Gastroesophageal sphincter (tissue), 3 donors: Measurements from ENCODE around the gene C8G.

Experiments used
- CTCF ChIP-seq, 4 experiments: fragments of 200-600 bp in 2 of 4; fragments of 450-650 bp in 2 of 4; sonication (generic) in 1 of 4; IDR thresholded peaks; one replicate each; pipeline ENCODE4 v1.5.1; 2017 to 2019; ENCODE audit warnings: antibody characterized with exemption in 4 of 4, mild to moderate bottlenecking in 2 of 4, moderate library complexity in 2 of 4
- POLR2A ChIP-seq, 2 donors: fragments of 450-650 bp; IDR thresholded peaks; one replicate each; pipeline ENCODE4 v1.6.1; 2017; ENCODE audit warnings: antibody characterized with exemption in 2 of 2, mild to moderate bottlenecking in 2 of 2, moderate library complexity in 1 of 2
- POLR2AphosphoS5 ChIP-seq: sonication (generic); formaldehyde crosslinking; IDR thresholded peaks from one replicate; pipeline ENCODE4 v1.6.1; 2017; ENCODE audit warnings: antibody characterized with exemption

GRCh38 chr9:136949817-136950655, 5.0 kb downstream of the C8G start:
- TF ChIP-seq CTCF (IDR thresholded peaks at IDR 0.05) (peak in 3 of 4 experiments; percentile 27 to 35 (median 34)), POLR2A (IDR thresholded peaks at IDR 0.05) (peak; percentile 56 to 72), POLR2AphosphoS5 (no peak)
